GM21619 (cell line): ENCODE data around the gene NUAK2.

Experiments used
- ATAC-seq: cut with Tn5 transposase; IDR thresholded peaks from one replicate; pipeline ENCODE4 v1.9.1; 2021; ENCODE audit not compliant: unreplicated experiment

Gene NUAK2

GRCh38 chr1:205259324-205259832 lies 62.2 kb downstream of the NUAK2 start:
- no peak for ATAC-seq

DNA sequence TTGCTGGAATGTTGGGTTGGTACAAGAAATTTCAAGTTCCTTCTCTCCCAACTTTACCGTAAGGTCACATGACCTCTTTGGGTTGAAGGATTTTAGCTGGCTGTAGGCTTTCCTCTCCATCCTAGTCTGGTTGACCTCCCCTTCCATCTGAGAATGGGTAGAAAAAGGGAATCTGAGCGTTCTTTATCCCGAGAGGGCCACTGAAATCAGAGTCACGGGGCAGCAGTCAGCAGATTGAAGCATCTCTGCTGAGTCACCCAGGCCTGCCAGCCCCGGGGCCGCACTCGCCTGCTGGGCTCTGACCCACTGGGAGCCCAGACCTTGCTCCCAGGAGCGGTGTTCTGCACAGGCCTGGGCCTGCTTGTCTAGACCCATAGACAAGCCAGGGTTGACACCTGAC lies 62.8 kb downstream of the NUAK2 start:
- ATAC-seq = no peak

GRCh38 chr1:205258261-205258691 lies 63.3 kb downstream of the NUAK2 start:
- ATAC-seq = no peak

DNA sequence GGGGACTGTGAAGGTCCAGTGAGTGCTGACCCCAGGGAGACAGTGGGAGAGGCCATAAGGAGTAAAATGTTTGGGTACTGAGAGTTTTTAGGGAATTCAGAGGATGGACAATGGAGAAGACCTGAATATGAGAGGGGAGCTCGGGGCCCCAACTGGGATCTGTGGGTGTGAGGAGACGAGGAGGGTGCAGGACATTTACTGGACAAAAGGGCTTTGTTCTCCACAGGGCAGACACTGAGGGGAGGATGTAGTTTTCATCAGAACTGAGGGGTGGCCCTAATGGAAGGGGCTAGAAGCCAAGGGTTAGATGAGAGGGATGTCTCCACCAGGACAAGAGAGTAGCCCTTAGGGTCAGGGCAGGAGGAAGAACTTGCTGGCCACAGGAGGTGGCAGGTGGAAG lies 63.8 kb downstream of the NUAK2 start:
- ATAC-seq = no peak

- no peak for ATAC-seq
Observed at GRCh38 chr1:205256951-205257625, 64.5 kb downstream of the NUAK2 start.

- peak; percentile 64 for ATAC-seq
Observed at GRCh38 chr1:205255941-205256780, 65.4 kb downstream of the NUAK2 start.
